GM12865 (cell line): Measurements from ENCODE around the gene ZNF322.
"Not testable (repeated sequence)": the region's sequence is repeated elsewhere in the genome, so short reads cannot be mapped to it uniquely, and the experiment has no call there.

Experiments
- DNase-seq: peaks from one replicate; pipeline ENCODE4 v3.0.0; 2010; ENCODE audit warnings: low read depth
- H3K4me3 ChIP-seq: 2 replicates; pipeline ENCODE4 v1.5.1; 2011; ENCODE audit warnings: mild to moderate bottlenecking, low read depth, low read length, control low read depth
- CTCF ChIP-seq: IDR thresholded peaks from 2 replicates; pipeline ENCODE4 v1.5.1; 2011; ENCODE audit warnings: low read length, control low read depth, low read depth, inconsistent platforms; ENCODE audit not compliant: insufficient read depth; ENCODE audit errors: missing control alignments

ZNF322 gene, protein sequence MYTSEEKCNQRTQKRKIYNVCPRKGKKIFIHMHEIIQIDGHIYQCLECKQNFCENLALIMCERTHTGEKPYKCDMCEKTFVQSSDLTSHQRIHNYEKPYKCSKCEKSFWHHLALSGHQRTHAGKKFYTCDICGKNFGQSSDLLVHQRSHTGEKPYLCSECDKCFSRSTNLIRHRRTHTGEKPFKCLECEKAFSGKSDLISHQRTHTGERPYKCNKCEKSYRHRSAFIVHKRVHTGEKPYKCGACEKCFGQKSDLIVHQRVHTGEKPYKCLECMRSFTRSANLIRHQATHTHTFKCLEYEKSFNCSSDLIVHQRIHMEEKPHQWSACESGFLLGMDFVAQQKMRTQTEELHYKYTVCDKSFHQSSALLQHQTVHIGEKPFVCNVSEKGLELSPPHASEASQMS

GRCh38 chr6:26659042-26659999 lies at the start of gene ZNF322:
Gene ZNF322, minus strand, starts transcription at chr6:26659746. Its CDS starts 21,193 bp downstream, at chr6:26638553.
- peak; percentile 95 for DNase-seq
- no peak for TF ChIP-seq CTCF
- H3K4me3 ChIP-seq: peak within 1 kb of the TSS; percentile 70

GRCh38 chr6:26705780-26706179 lies 46.2 kb upstream of the ZNF322 start:
- DNase-seq, H3K4me3 ChIP-seq: not testable (repeated sequence)

DNA sequence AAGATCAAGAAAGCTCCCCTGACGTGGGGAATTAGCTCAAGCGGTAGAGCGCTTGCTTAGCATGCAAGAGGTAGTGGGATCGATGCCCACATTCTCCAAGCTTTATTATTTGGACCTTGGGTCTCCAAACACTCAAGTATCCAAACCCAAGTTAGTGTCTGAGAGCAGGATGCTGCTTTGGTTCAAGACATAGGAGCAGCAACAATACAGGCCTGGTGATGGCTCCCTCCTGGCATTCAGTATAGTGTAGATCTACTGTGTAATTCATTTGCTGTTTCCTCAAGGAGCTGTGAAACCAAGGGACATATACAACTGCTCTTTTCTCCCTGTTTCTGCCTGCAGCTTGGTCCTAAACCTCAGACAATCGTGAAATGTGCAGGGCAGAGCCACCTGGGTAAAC lies 45.8 kb upstream of the ZNF322 start:
- DNase-seq, H3K4me3 ChIP-seq: not testable (repeated sequence)

DNA sequence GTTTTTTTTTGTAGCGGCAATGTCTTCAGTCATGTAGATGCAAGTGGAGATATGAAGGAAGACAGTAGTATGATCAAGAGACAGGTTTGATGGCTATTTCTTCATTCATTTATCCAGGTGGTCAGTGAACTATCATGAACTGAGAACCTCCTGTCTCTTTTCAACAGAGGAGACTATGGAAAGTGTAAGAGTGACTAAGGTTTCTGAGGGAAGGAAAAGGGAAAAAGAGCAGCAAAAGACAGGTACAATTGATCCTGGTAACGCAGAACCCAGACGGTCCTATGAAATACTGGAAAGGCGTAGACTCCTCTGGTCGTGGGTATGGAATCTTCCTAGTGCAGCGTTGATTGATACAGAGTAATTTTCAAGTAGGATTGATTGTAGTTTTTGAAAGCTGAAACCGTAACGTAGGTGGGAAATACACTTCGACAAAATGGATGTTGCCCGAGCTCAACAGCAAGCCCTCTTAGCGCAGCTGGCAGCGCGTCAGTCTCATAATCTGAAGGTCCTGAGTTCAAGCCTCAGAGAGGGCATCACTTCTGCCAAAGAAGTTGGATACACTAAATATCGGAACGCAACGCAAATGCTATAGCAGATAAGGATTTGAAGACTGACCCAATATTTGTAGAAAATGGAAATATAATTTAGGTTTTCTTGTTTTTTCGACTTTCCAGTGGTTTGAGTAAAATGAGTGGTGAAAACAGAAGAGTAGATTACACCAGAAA lies 41.6 kb upstream of the ZNF322 start:
- DNase-seq, H3K4me3 ChIP-seq: not testable (repeated sequence)

DNA sequence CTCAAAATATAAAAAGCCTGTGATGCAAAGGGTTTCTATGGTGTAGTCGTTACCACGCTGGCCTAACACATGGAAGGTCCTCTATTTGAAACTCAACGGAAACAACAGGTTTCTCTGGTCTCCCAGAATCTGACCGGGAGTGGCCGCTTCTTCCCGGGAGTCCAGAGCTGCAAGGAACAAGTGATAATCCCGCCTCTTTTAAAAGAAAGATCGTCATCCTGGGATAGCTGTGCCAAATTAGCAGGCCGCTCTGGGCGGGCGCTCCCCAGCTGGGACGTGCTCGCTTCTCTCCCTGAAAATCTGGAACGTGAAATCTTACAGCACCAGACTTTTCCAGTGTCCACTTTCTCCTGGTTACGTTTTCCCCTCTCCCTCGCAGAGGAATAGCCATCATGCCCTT lies 38.0 kb upstream of the ZNF322 start:
- DNase-seq, H3K4me3 ChIP-seq: not testable (repeated sequence)

GRCh38 chr6:26689324-26689947 lies 29.9 kb upstream of the ZNF322 start:
- H3K4me3 ChIP-seq, DNase-seq: not testable (repeated sequence)

DNA sequence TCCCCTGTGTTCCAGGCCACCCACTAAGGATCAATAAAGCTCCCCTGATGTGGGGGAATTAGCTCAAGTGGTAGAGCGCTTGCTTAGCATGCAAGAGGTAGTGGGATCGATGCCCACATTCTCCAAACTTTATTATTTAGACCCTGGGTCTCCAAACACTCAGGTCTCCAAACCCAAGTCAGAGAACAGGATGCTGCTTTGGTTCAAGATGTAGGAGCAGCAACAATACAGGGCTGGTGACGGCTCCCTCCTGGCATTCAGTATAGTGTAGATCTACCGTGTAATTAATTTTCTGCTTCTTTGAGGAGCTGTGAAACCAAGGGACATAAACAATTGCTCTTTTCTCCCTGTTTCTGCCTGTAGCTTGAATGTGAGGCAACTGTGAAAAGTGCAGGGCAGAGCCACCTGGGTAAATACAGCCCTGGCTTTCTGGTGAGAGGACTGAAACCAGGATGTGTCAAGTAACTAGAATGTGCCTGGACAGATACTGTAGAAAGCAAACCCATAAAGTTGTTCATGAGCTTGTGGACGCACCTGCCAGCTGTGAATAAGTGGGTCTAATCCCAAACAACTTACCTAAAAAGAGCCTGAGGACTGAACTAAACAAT lies 23.0 kb upstream of the ZNF322 start:
- H3K4me3 ChIP-seq: not testable (repeated sequence)

GRCh38 chr6:26673287-26673686 lies 13.7 kb upstream of the ZNF322 start:
- DNase-seq, H3K4me3 ChIP-seq: not testable (repeated sequence)

More for the DNA sequence above, 23.0 kb upstream of the ZNF322 start:
- DNase-seq: not testable (repeated sequence)

GRCh38 chr6:26670558-26670957 lies 11.0 kb upstream of the ZNF322 start:
- not testable (repeated sequence) for H3K4me3 ChIP-seq, DNase-seq

DNA sequence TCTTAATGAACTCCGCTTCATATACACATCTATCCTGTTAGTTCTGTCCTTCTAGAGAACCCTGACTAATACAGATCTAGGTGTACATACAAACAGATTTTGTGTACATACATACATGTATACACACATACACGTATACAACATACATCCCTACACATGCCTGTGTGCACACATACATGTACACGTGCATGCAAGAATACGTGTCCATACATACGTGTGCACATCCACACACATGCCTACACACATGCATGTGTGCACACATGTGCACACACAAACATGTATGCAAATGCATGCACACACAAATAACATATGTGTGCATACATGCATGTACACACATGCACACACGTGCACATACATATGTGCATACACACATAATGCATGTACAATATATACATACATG lies 10.5 kb upstream of the ZNF322 start:
- H3K4me3 ChIP-seq, DNase-seq: not testable (repeated sequence)

- peak; percentile 46 for DNase-seq
Measured at GRCh38 chr6:26660000-26660361, 435 bp upstream of the ZNF322 start.

More at GRCh38 chr6:26660000-26660361, 435 bp upstream of the ZNF322 start:
- peak overlapping the region; percentile 70 for H3K4me3 ChIP-seq
- peak; percentile 19 for TF ChIP-seq CTCF
